NK-92 treated with Interleukin-12 subunit alpha and Interleukin-12 subunit beta, amount 100 ng/mL, for 24 hours (cell line): Measurements from ENCODE around the gene SGO1.
A peak's percentile ranks its signal among the peaks of the same experiment; 100 is the strongest.
"Not testable (repeated sequence)": the region's sequence is repeated elsewhere in the genome, so short reads cannot be mapped to it uniquely, and the experiment has no call there.

Experiments used
- DNase-seq: peaks from one replicate; lab custom pipeline; 2025; lab: John Stamatoyannopoulos, UW

SGO1 gene

GRCh38 chr3:20185679-20186599 is at the start of gene SGO1:
SGO1 (minus strand) TSS chr3:20186206; CDS start chr3:20184027, 2,179 bp downstream.
- DNase-seq = peak; percentile 96

DNA sequence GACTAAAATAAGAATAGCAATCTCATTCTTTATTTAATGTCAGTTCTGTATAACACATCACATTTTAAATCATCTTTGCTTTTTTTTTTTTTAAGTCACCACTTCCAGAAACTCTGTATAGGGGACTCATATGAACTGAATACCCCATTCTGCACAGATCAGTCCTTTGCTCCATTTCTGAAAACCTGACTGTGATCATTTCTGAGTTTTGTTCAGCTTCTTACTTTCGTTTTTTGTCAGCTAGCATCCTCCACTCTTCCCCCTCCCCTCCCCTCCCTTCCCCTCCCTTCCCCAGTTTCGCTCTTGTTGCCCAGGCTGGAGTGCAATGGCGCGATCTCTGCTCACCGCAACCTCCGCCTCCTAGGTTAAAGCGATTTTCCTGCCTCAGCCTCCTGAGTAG is 49.8 kb upstream of the SGO1 start:
- DNase-seq = no peak

GRCh38 chr3:20232906-20233780 is 47.1 kb upstream of the SGO1 start:
- DNase-seq = no peak

- DNase-seq = no peak
These were observed 44.9 kb upstream of the SGO1 start for GRCh38 chr3:20230954-20231353.

DNA sequence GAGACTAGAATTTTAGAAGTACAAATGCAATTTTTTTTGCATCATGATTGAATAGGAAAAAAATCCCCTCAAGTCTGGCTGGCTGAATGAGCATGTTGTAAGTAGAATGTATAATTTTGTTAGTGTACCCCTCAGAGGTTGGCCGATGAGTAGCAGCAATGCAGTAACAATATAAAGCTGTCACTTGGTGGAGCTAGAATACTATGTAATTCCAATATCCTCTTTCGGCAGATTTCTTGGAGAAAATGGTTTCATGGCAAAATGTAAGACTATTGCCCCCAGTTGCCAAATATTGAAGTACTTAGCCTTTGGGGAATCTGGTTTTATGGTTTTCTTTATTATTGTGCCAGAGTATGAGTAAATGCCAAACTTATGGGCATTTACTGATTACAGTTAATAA is 39.8 kb upstream of the SGO1 start:
- DNase-seq = no peak

DNA sequence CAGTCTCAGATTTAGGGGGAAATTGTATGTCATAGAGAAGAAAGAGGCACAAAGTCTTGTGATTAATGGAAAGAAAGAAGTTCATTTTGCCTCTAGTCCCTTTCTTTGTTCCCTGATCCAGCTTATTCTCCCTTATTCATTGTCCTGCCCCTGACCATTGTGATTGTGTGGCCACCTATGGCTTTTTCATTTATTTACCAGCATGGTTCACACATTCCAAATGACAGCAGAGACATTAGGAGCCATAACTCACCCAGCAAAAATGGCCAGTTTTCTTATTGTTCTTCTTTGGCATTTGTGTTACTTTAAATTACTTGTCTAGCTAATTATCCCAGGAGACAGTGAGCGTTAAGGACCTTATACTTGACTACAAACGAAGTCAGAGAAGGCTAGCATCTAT is 36.3 kb upstream of the SGO1 start:
- DNase-seq = no peak

DNA sequence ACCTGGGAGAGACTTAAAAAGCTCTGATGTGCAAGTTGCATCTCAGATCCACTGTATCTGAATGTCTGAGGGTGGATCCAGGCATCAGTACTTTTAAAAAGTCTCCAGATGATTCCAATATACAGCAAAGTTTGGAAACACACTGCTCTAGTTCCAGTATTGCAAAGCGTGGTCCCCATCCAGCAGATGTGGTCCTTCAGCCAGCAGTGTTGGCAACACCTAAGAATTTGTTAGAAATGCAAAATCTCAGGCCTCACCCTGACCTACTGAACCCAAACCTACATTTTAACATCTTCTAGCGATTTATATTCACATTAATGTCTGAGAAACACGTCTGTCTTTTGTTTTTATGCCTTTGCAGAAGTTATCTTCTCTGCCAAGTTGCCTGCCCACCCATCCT is 32.2 kb upstream of the SGO1 start:
- DNase-seq = no peak

DNA sequence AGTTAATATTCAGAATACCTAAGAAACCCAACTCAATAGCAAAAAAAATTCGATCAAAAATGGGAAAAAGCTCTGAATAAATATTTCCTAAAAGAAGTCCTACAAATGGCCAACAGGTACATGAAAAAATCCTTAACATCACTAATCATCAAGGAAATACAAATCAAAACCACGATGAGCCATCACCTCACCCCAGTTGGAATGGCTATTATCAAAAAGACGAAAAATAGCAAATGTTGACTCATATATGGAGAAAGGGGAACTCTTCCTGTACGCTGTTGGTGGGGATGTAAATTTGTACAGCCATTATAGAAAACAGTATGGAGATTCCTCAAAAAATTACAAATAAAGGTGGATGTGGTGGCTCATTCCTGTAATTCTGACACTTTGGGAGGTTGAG is 29.6 kb upstream of the SGO1 start:
- no peak for DNase-seq

- DNase-seq = not testable (repeated sequence)
These were observed 27.5 kb upstream of the SGO1 start for GRCh38 chr3:20213491-20213890.

DNA sequence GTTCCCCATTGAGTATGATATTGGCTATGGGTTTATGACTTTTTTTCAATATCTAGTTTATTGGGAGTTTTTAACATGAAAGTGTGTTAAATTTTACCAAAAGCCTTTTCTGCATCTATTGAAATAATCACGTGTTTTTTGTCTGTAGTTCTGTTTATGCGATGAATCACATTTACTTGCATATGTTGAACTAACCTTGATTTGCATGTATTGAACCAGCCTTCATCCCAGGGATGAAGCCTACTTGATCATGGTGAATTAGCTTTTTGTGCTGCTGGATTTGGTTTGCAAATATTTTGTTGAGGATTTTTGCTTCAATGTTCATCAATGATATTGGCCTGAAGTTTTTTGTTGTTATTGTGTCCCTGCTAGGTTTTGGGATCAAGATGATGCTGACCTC is 21.9 kb upstream of the SGO1 start:
- DNase-seq = not testable (repeated sequence)

DNA sequence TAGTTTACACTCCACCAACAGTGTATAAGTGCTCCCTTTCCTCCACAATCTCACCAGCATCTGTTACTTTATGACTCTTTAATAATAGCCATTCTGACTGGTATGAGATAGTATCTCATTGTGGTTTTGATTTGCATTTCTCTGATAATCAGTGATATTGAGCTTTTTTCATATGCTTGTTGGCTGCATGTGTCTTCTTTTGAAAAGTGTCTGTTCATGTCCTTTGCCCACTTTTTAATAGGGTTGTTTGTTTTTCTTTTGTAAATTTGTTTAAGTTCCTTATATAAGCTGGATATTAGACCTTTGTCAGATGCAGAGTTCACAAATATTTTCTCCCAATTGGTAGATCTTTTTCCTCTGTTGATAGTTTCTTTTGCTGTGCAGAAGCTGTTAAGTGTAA is 19.9 kb upstream of the SGO1 start:
- not testable (repeated sequence) for DNase-seq

GRCh38 chr3:20201143-20201542 is 15.1 kb upstream of the SGO1 start:
- no peak for DNase-seq

DNA sequence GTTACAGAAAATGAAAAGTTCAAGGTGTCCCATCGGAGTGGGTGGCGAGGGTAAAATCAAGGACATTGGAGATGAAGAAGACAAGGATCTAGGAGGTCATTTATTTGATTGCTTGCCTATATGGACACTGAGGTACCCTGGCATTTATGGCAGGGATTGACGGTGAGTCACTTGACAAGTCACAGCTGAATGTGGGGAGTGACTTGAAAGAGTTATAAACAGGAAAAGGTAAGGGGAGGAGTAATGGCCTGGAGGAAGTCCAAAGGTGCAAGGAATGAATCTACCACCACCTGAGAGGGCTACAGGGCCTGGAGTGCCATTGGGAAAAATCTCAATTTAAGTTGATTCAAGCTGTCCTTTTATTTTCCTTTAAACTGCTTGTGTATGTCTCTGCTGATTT is 11.8 kb upstream of the SGO1 start:
- no peak for DNase-seq

GRCh38 chr3:20194793-20195460 is 8.9 kb upstream of the SGO1 start:
- DNase-seq = no peak

GRCh38 chr3:20190991-20191390 is 5.0 kb upstream of the SGO1 start:
- no peak for DNase-seq

- no peak for DNase-seq
These were observed 596 bp upstream of the SGO1 start for GRCh38 chr3:20186600-20187004.

DNA sequence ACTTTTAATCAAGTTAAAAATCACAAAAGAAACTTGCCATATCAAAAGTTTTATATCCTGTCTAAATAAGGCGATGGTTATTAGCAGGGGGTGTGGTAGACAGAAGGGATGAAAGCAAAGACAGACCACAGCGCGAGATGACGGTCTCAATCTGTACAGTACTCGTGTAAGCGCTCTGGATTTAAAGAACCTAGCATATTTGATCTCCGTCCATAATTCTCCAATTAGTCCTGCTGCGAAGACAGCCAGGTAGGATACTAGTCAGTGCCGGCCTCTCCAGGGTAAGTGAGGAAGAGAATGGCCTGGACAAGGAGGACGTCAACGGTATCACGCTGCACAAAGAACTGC is 701 bp downstream of the SGO1 start:
- no peak for DNase-seq

GRCh38 chr3:20182206-20182605 is 3.8 kb downstream of the SGO1 start:
- DNase-seq = no peak

- DNase-seq = no peak
These were observed 4.7 kb downstream of the SGO1 start for GRCh38 chr3:20181276-20181675.

DNA sequence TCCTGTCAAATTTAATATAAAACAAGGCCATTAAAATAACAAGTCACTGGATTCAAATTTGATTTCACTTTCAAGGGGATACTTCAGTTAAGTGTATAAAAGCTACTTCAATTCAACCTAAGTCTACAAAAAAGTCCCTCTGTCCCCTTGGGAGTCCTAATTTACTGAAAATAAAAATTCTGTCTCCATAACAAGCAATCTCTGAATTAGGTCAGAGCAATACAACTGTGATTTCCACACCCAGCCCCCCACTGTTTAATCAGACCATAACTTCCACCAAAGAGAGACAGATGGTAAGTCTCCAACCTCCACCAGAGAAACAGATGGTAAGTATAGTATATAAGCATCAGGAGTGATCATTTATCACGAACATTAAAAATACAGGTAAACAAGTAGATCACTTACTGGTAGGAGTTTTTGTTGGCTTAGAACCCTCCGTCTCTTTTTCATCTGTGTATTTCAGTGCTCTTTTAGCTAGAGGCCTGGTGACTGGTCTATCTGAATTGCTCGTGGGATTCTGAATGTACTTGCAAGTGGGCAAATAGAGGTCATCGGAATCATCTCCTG is 12.1 kb downstream of the SGO1 start:
- no peak for DNase-seq

DNA sequence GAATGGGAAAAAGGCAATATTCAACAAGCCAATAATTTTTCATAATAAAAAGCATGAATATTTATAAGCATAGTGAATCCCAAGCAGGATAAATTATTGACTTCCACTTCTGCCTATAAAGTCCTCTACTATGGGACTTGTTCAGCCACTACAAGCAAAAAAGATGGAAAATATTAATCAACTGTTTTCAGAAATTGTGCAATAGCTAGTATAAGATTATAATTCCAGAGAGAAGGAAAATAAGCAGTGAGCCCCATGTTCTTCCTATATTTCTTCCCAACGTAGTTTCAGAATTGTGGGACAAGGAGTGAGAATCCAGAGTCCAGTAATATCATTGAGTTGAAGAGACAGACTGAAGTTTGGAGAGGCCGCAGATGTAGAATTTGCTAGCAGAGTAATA is 24.3 kb downstream of the SGO1 start:
- no peak for DNase-seq

DNA sequence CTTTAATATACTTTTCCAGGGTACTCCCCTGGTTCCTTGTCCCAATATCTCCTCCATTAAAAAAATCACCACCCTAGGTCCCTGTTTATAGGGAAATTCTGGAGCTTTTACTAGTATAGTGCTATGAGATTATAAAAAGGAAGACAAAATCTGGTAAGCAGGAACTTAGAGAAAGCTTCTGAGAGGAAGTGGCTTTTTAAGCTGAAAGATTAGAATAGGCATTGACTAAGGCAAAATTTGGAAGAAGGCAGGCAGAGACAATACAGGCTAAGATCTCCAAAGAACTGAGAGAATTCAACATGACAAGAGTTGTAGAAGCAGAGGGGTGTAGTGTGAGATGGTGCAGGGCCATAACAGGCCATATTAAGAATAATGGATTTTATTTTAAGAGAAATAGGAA is 25.8 kb downstream of the SGO1 start:
- DNase-seq = no peak
